Stimulated activated naive B cell treated with anti-CD40 and anti-IgM and Interleukin-4, amounts not matched to agents 10 μg/mL and 1 μg/mL and 100 μg/mL, for 72 hours (primary cell): ENCODE measurements around the gene FAM20A.
A peak's percentile ranks its signal among the peaks of the same experiment; 100 is the strongest.

ENCODE experiments used
- ATAC-seq, 2 donors: fragments of 150-1000 bp; cut with Tn5 transposase; replicated peaks; 2 replicates each; pipeline ENCODE4 v1.10.0; 2021; ENCODE audit warnings: moderate library complexity in 1 of 2
- DNase-seq: peaks from one replicate; pipeline ENCODE4 v3.0.0; 2021
- H3K27ac Mint-ChIP-seq: one replicate; pipeline ENCODE4 v1.8.0; 2022; ENCODE audit warnings: mild to moderate bottlenecking, mixed read lengths
- H3K27me3 Mint-ChIP-seq, 2 donors: one replicate each; pipeline ENCODE4 v1.8.0; 2022; ENCODE audit warnings: mixed read lengths in 2 of 2
- H3K36me3 Mint-ChIP-seq, 2 donors: one replicate each; pipeline ENCODE4 v1.8.0; 2022; ENCODE audit warnings: mixed read lengths in 2 of 2, mild to moderate bottlenecking in 1 of 2
- H3K4me1 Mint-ChIP-seq, 2 donors: one replicate each; pipeline ENCODE4 v1.8.0; 2022; ENCODE audit warnings: mixed read lengths in 2 of 2, mild to moderate bottlenecking in 1 of 2
- H3K4me3 Mint-ChIP-seq, 2 donors: one replicate each; pipeline ENCODE4 v1.8.0; 2022; ENCODE audit warnings: mild to moderate bottlenecking in 2 of 2, mixed read lengths in 2 of 2, moderate library complexity in 1 of 2
- H3K9me3 Mint-ChIP-seq, 2 donors: one replicate each; pipeline ENCODE4 v1.8.0; 2022; ENCODE audit warnings: mixed read lengths in 2 of 2, mild to moderate bottlenecking in 1 of 2

FAM20A gene

DNA sequence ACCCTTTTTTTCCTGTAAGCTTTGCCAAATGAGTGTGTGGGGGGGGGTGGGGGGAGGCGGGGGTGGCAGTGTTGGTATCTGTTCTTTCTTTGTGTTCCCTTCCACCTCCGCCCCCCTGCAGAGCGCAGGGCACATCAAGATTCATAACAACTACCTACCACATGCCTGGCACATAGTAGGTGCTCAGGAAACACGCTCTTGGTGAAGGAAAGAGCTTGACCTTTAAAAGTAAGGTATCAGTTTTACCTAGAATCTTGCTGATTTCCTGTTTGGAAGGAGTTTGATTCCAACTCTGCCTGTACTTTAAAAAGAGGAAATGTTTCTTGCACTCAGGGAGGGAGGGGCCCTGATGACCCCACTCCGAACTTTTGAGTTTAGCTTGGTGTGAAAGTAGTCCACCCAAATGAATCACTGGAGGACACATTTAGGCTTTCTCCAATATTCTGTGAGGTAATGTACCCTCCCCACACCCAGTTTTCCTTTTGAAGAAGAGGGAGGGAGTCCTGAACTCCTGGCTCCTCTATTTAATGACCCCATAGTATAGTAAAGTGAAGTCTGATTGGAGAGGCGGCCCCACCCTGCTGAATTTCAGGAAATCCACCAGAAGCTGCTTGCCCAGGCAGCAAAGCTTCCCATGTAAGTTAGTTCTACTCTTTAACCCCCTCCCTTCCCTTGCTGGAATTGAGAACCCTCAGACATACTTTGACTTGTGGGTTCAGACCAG is 560 bp upstream of the FAM20A start:
- H3K36me3 Mint-ChIP-seq: peaks cover 0 to 2% of the 10 kb centered on the region in 2 donors
- H3K4me3 Mint-ChIP-seq: peak overlapping the region; percentile 47 to 69
- ATAC-seq: no peak
- H3K9me3 Mint-ChIP-seq: peaks cover 7 to 9% of the 10 kb centered on the region in 2 donors
- no peak overlapping the region for H3K27ac Mint-ChIP-seq
- H3K27me3 Mint-ChIP-seq: peaks cover 57 to 66% of the 10 kb centered on the region in 2 donors
- DNase-seq: no peak
- peaks cover 19 to 45% of the 10 kb centered on the region in 2 donors for H3K4me1 Mint-ChIP-seq

- H3K4me1 Mint-ChIP-seq: peaks cover 11 to 32% of the 10 kb centered on the region in 2 donors
- peak; percentile 65 to 69 for ATAC-seq
- peaks cover 4 to 5% of the 10 kb centered on the region in 2 donors for H3K9me3 Mint-ChIP-seq
- no peak for DNase-seq
- H3K27me3 Mint-ChIP-seq: peaks cover 72 to 78% of the 10 kb centered on the region in 2 donors
- peak overlapping the region; percentile 66 to 77 for H3K4me3 Mint-ChIP-seq
- peaks cover 0 to 2% of the 10 kb centered on the region in 2 donors for H3K36me3 Mint-ChIP-seq
- H3K27ac Mint-ChIP-seq: no peak overlapping the region
Measured at GRCh38 chr17:68600067-68600930, 868 bp downstream of the FAM20A start.

DNA sequence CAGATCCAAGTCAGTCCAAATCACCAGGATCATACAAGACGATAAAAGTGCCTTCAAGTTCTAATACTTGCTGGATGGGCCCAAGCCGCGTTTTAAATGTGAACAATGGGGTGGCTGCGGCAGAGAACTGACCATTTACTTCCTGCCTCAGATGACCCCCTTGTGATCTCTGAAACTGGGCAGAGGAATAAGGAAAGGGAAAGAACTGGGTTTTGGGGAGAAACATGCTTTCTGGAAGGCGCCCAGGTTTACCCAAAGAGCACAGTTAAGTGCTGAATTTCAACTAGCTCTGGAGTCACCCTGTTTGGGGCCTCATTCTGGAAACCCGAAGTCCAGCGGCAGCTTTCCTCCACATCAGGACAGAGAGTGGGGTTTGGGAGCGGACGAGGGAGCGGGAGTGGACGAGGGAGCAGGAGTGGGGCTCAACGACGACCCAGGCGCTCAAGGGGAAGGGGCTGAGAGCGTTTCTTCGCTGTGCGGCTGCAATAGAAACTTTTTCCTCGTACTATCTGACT is 1.6 kb downstream of the FAM20A start:
- DNase-seq (no peak), ATAC-seq (no peak)
- Mint-ChIP-seq H3K4me3 (peak overlapping the region; percentile 66 to 77), H3K4me1 (peaks cover 11 to 32% of the 10 kb centered on the region in 2 donors), H3K27ac (peak overlapping the region; percentile 43), H3K36me3 (peaks cover 0 to 2% of the 10 kb centered on the region in 2 donors), H3K9me3 (peaks cover 0 to 2% of the 10 kb centered on the region in 2 donors), H3K27me3 (peaks cover 73 to 79% of the 10 kb centered on the region in 2 donors)

DNA sequence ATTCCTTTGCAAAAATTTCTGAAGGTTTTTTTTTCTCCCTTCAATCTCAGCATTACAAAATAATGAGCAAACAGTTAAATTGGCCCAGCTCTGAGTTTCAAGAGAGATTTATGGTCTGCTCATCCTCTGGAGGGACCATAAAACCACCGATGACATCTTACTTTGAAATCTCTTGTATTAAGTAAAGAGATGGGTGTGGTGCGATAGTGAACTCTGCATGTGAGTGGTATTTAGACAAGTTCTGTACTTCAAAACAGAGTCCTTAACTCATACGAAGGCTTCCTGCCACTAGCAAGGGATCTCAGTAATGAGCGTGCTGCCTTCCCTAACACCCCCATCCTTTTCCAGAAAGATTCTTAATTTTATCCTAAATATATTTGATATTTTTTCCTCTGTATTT is 2.1 kb downstream of the FAM20A start:
- H3K36me3 Mint-ChIP-seq: peaks cover 0 to 2% of the 10 kb centered on the region in 2 donors
- peaks cover 11 to 32% of the 10 kb centered on the region in 2 donors for H3K4me1 Mint-ChIP-seq
- ATAC-seq (no peak), DNase-seq (no peak)
- H3K9me3 Mint-ChIP-seq: peaks cover 0 to 2% of the 10 kb centered on the region in 2 donors
- H3K4me3 Mint-ChIP-seq: no peak overlapping the region
- peaks cover 76 to 81% of the 10 kb centered on the region in 2 donors for H3K27me3 Mint-ChIP-seq
- H3K27ac Mint-ChIP-seq: no peak overlapping the region

DNA sequence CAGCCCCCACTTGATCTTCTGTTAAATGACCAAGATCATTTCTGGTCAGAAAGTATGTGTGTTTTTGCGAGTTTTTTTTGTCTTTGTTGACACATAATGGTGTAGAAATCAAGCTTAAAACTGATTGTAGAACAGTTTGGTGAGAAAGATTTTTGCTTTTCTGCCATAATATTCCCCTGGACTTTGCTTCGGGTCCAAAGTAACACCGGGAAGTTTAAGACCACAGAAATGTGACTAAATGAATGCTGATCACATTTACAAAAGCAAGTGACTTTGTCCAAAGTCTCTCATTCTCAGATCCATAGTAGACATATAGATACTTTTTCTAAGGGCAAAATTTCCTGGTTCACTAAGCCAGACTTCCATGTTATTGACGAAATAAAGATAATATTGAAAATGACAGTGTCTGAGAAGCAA is 2.6 kb downstream of the FAM20A start:
- H3K27ac Mint-ChIP-seq: no peak overlapping the region
- DNase-seq (no peak), ATAC-seq (no peak)
- peaks cover 78 to 81% of the 10 kb centered on the region in 2 donors for H3K27me3 Mint-ChIP-seq
- peaks cover 0 to 2% of the 10 kb centered on the region in 2 donors for H3K36me3 Mint-ChIP-seq
- H3K4me1 Mint-ChIP-seq: peaks cover 11 to 29% of the 10 kb centered on the region in 2 donors
- H3K4me3 Mint-ChIP-seq: no peak overlapping the region
- H3K9me3 Mint-ChIP-seq: peaks cover 0 to 2% of the 10 kb centered on the region in 2 donors

GRCh38 chr17:68598074-68598473 is 3.1 kb downstream of the FAM20A start:
- peaks cover 0 to 2% of the 10 kb centered on the region in 2 donors for H3K36me3 Mint-ChIP-seq
- no peaks in the 10 kb centered on the region for H3K9me3 Mint-ChIP-seq
- no peak overlapping the region for H3K4me3 Mint-ChIP-seq
- ATAC-seq (no peak), DNase-seq (no peak)
- H3K27me3 Mint-ChIP-seq: peaks cover 79 to 82% of the 10 kb centered on the region in 2 donors
- H3K4me1 Mint-ChIP-seq: peaks cover 9 to 24% of the 10 kb centered on the region in 2 donors
- H3K27ac Mint-ChIP-seq: no peak overlapping the region

DNA sequence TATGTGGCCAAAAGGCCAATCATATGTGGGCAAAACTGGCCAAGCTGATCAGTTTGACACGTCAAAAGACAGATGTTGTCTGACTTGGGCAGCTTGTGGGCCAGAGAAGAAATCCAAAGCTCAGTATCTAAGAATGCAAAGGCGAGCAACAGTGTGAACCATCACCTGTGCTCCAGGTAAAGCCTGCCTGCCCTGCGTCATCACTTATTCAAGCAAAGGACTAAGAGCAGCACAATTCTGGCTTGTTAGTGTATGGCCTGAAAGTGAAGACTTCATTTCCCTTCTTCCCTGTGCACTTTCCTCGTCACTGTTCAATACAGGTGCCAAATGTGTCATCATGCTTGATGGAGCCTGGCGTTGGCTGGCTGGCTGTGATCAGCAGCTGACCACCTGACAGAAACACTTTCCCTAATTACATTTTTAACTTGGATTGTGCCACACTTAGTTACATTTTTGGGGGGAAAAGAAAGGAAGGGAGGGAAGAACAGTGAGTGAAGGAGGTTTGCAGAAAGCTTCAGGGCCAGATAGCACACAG is 4.7 kb downstream of the FAM20A start:
- no peak for ATAC-seq
- H3K27me3 Mint-ChIP-seq: peaks cover 69 to 81% of the 10 kb centered on the region in 2 donors
- H3K36me3 Mint-ChIP-seq: no peaks in the 10 kb centered on the region

DNA sequence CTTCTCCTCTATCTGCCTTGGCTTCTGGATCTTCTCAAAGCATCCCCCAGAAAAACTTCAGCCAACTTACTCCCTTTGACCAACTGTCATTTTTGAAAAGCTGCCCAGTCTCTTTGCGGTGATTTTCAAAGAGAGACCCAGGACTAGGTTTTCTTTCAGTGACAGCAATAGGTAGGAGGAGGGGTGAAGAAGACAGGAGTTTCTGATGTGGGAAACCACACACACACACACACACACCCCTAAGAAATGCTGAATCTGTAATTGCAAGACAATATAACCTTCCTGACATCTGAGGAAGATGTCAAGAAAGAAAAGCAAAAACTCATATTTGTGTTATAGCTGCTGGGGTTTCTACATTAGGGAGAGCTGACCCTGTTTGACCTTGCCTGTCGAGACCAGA is 5.2 kb downstream of the FAM20A start:
- Mint-ChIP-seq H3K27ac (no peak overlapping the region), H3K27me3 (peaks cover 68 to 81% of the 10 kb centered on the region in 2 donors), H3K36me3 (no peaks in the 10 kb centered on the region), H3K9me3 (no peaks in the 10 kb centered on the region), H3K4me3 (no peak overlapping the region), H3K4me1 (peaks cover 3 to 7% of the 10 kb centered on the region in 2 donors)
- DNase-seq (no peak), ATAC-seq (no peak)

More for the DNA sequence above, 4.7 kb downstream of the FAM20A start:
- Mint-ChIP-seq H3K4me3 (no peak overlapping the region), H3K27ac (no peak overlapping the region), H3K9me3 (no peaks in the 10 kb centered on the region), H3K4me1 (peaks cover 4 to 12% of the 10 kb centered on the region in 2 donors)
- DNase-seq: no peak

DNA sequence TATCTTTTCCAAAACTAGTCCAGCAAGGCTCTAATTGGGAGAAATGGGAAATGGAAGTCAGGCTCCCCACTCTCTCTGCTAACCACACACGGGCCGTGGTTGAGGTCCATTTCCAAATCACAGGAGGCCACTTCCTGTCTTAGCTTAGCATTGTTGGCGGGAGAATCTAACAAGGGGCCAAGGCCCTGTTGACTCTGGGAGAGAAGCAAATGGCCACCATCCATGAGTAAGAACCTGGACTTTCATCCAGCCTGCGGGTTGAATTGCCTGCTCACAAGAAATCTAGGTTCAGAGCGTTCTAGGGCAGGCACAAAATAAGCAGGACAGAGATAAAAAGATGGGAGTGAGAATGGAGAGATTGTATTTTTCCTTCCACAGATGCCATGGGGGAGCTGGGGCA is 5.7 kb downstream of the FAM20A start:
- Mint-ChIP-seq H3K9me3 (no peaks in the 10 kb centered on the region), H3K27ac (no peak overlapping the region), H3K27me3 (peaks cover 71 to 85% of the 10 kb centered on the region in 2 donors), H3K36me3 (no peaks in the 10 kb centered on the region), H3K4me1 (peaks cover 3 to 6% of the 10 kb centered on the region in 2 donors), H3K4me3 (no peak overlapping the region)
- DNase-seq: no peak
- no peak for ATAC-seq

DNA sequence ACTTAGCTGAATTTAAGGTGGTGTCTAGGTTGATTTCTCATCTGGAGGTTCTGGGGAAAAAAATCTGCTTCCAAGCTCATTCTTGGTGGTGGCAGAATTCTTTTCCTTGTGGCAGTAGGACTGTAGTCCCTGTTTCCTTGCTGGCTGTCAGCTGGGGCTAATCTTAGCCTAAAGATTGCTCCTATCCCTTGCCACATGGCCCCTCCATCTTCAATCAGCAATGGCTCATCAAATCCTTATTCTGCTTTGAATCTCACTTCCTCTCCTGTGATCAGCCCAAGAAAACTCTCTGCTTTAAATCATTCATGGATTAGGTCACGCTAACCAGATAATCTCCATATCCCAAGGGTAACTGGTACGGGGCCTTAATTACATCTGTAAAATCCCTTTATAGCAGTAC is 6.6 kb downstream of the FAM20A start:
- DNase-seq: no peak
- H3K36me3 Mint-ChIP-seq: no peaks in the 10 kb centered on the region
- no peak for ATAC-seq
- H3K4me3 Mint-ChIP-seq: no peak overlapping the region
- peaks cover 1 to 2% of the 10 kb centered on the region in 2 donors for H3K4me1 Mint-ChIP-seq
- no peaks in the 10 kb centered on the region for H3K9me3 Mint-ChIP-seq
- peaks cover 67 to 81% of the 10 kb centered on the region in 2 donors for H3K27me3 Mint-ChIP-seq
- H3K27ac Mint-ChIP-seq: no peak overlapping the region

- ATAC-seq (no peak), DNase-seq (no peak)
- Mint-ChIP-seq H3K9me3 (peaks cover 0 to 5% of the 10 kb centered on the region in 2 donors), H3K4me1 (no peaks in the 10 kb centered on the region), H3K27ac (no peak overlapping the region), H3K36me3 (no peaks in the 10 kb centered on the region), H3K27me3 (peaks cover 54 to 74% of the 10 kb centered on the region in 2 donors), H3K4me3 (no peak overlapping the region)
Measured at GRCh38 chr17:68592682-68593641, 8.2 kb downstream of the FAM20A start.

DNA sequence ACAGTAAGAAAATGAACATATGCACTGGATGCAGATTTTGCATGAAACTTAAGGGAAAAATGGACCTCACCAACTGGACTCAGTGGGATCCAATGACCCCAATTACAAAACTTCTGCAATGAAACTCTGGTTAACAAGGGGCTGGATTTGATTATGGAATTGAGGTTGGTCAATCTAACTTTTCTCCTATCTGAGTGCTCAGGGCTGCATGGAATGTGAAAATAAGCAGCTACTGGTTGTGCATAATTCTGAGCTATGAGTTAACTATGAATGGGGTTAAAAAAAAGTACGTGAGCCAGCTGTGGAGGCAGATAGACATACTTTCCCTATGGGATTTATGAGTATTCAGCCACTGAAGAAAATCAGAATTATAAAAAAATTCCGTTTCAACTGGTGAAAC is 9.2 kb downstream of the FAM20A start:
- H3K9me3 Mint-ChIP-seq: peaks cover 0 to 7% of the 10 kb centered on the region in 2 donors
- H3K4me1 Mint-ChIP-seq: no peaks in the 10 kb centered on the region
- peaks cover 45 to 73% of the 10 kb centered on the region in 2 donors for H3K27me3 Mint-ChIP-seq
- no peaks in the 10 kb centered on the region for H3K36me3 Mint-ChIP-seq
- ATAC-seq: no peak
- H3K27ac Mint-ChIP-seq: no peak overlapping the region
- no peak for DNase-seq
- no peak overlapping the region for H3K4me3 Mint-ChIP-seq

DNA sequence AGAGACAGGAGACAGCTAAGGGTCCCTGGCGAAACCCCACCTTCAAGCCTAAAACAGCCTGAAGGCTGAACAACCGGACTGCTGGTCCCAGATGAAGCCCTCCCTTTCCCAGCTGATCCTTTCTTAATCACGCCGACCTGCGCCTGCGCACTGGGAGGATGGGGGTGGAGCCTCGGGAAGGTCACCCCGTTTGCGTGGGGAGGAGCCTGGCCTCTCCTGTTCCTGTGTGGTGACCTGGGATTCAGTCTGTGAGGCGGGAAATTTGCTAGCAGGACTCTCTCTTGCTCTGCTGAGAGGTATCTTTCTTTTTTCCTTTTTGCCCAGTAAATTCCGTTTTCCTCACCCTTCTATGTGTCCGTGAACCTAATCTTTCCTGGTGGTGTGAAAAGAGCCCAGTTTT is 9.6 kb downstream of the FAM20A start:
- Mint-ChIP-seq H3K9me3 (peaks cover 0 to 7% of the 10 kb centered on the region in 2 donors), H3K36me3 (no peaks in the 10 kb centered on the region), H3K27me3 (peaks cover 40 to 73% of the 10 kb centered on the region in 2 donors), H3K4me3 (peak overlapping the region in 1 of 2 donors; percentile 17), H3K4me1 (no peaks in the 10 kb centered on the region), H3K27ac (no peak overlapping the region)
- DNase-seq (no peak), ATAC-seq (no peak)
